Panc1 (cell line): ENCODE results near the gene ARHGAP6. TPM values are rescaled to one million over a fixed set of nuclear protein-coding genes. Genes with fewer than 3 reads are reported as not detected.

ENCODE experiments used
- ATAC-seq: fragments of 200-7000 bp; cut with Tn5 transposase; 2 replicates; pipeline ENCODE4 v1.9.1; 2020; ENCODE audit warnings: mild to moderate bottlenecking, moderate library complexity
- BruUV-seq: library from RNA; stranded (reverse); fragments of 400-500 nt; replicated peaks from 2 replicates; lab custom pipeline; 2021; lab: Mats Ljungman, UMichigan
- CTCF ChIA-PET: fragments of 300-600 bp; sonication (Branson Sonifier 250); formaldehyde crosslinking; loops from one replicate; lab custom pipeline; 2022; ENCODE audit warnings: antibody characterized with exemption; lab: Charles Lee
- POLR2A ChIA-PET: fragments of 300-600 bp; sonication (Branson Sonifier 250); formaldehyde crosslinking; loops from one replicate; lab custom pipeline; 2022; ENCODE audit warnings: antibody characterized with exemption; lab: Charles Lee
- DNase-seq: peaks from one replicate; pipeline ENCODE4 v3.0.0-alpha.2; 2010; ENCODE audit warnings: low read depth, low spot score
- H3K27ac ChIP-seq: 2 replicates; pipeline ENCODE4 v1.5.1; 2011; ENCODE audit warnings: mild to moderate bottlenecking, low read length, inconsistent platforms
- H3K27me3 ChIP-seq: fragments of 200-500 bp; sonication (Bioruptor generic); 2 replicates; pipeline ENCODE4 v1.6.0; 2014; ENCODE audit warnings: low read length, inconsistent platforms; ENCODE audit not compliant: control insufficient read depth, insufficient read depth
- H3K36me3 ChIP-seq: fragments of 200-500 bp; sonication (Bioruptor generic); 2 replicates; pipeline ENCODE4 v1.5.1; 2014; ENCODE audit warnings: inconsistent platforms, mild to moderate bottlenecking, low read length, moderate library complexity; ENCODE audit not compliant: control insufficient read depth, insufficient read depth
- H3K4me1 ChIP-seq: 2 replicates; pipeline ENCODE4 v1.5.1; 2011; ENCODE audit warnings: inconsistent platforms, mild to moderate bottlenecking, low read length, moderate library complexity; ENCODE audit not compliant: control insufficient read depth, insufficient read depth
- H3K4me3 ChIP-seq, 2 experiments: 2 replicates each; pipeline ENCODE4 v1.5.1; 2011 to 2012; ENCODE audit warnings: low read depth in 2 of 2, low read length in 2 of 2, mild to moderate bottlenecking in 2 of 2, inconsistent platforms in 1 of 2, moderate library complexity in 1 of 2
- H3K9me3 ChIP-seq: fragments of 200-500 bp; sonication (Bioruptor generic); 2 replicates; pipeline ENCODE4 v1.5.1; 2014; ENCODE audit warnings: low read depth, mild to moderate bottlenecking, inconsistent platforms, low read length, moderate library complexity; ENCODE audit not compliant: control insufficient read depth, insufficient read depth
- CTCF ChIP-seq: fragments of 450-650 bp; IDR thresholded peaks from 2 replicates; pipeline ENCODE4 v1.5.1; 2017; ENCODE audit warnings: mild to moderate bottlenecking
- POLR2AphosphoS5 ChIP-seq: IDR thresholded peaks from 2 replicates; pipeline ENCODE4 v1.6.1; 2012; ENCODE audit warnings: mild to moderate bottlenecking, low read depth, low read length, moderate library complexity
- REST ChIP-seq, 2 experiments: IDR thresholded peaks; 2 replicates each; pipeline ENCODE4 v1.6.1; 2011 to 2012; ENCODE audit warnings: low read depth in 2 of 2, control low read depth in 1 of 2, low read length in 1 of 2, mild to moderate bottlenecking in 1 of 2, moderate library complexity in 1 of 2; ENCODE audit not compliant: insufficient read depth in 1 of 2
- SIN3A ChIP-seq: IDR thresholded peaks from 2 replicates; pipeline ENCODE4 v1.6.1; 2012; ENCODE audit warnings: low read depth, mild to moderate bottlenecking, low read length, moderate library complexity, borderline replicate concordance; ENCODE audit not compliant: insufficient read depth
- TCF7L2 ChIP-seq: IDR thresholded peaks from 2 replicates; pipeline ENCODE4 v1.6.1; 2011; ENCODE audit warnings: mild to moderate bottlenecking, low read depth, low read length, inconsistent platforms
- in situ Hi-C: cut with HindIII; loops from 2 replicates; pipeline ENCODE4 v1.10.0; 2016; ENCODE audit warnings: low sequenced_read_pairs, low pct_unique_long_range_greater_than_20kb
- intact Hi-C: fragments of 100-400 bp; cut with micrococcal nuclease; formaldehyde crosslinking; loops from one replicate; pipeline ENCODE4 v1.10.0; 2022; ENCODE audit not compliant: unreplicated experiment
- total RNA-seq: library from RNA; stranded (reverse); gene quantifications from one replicate; pipeline ENCODE4 v1.2.1, GENCODE V29; 2021; ENCODE audit not compliant: unreplicated experiment

The ARHGAP6 gene
- total RNA-seq, 1 experiment from 2014 or later: 0.13 TPM

- no peak overlapping the region for H3K4me3 ChIP-seq
- no peaks in the 10 kb centered on the region for H3K4me1 ChIP-seq
- ATAC-seq: no peak
- no TSS peak for BruUV-seq
- in situ Hi-C loops (no loop called here), intact Hi-C loops (no loop called here)
- no peaks in the 10 kb centered on the region for H3K36me3 ChIP-seq
- ChIA-PET POLR2A (no interaction called here), CTCF (no interaction called here)
- H3K9me3 ChIP-seq: no peaks in the 10 kb centered on the region
- no peak for TF ChIP-seq CTCF
- no peak for TF ChIP-seq REST (IDR thresholded peaks at IDR 0.05; ENCODE audit: insufficient read depth in 1 of 2, low read depth in 2 of 2, low read length in 1 of 2)
- no peak for TF ChIP-seq POLR2AphosphoS5
- no peak for TF ChIP-seq SIN3A
- no peak for TF ChIP-seq TCF7L2
- no peaks in the 10 kb centered on the region for H3K27me3 ChIP-seq
- DNase-seq: no peak
- H3K27ac ChIP-seq: no peak overlapping the region
These were observed 184.7 kb downstream of the ARHGAP6 start for GRCh38 chrX:11481035-11481434.

GRCh38 chrX:11480626-11481025 lies 185.1 kb downstream of the ARHGAP6 start:
- BruUV-seq: no TSS peak
- no peak for TF ChIP-seq TCF7L2
- no peak for TF ChIP-seq REST (IDR thresholded peaks at IDR 0.05; ENCODE audit: insufficient read depth in 1 of 2, low read depth in 2 of 2, low read length in 1 of 2)
- no peak for TF ChIP-seq CTCF
- no peak for TF ChIP-seq SIN3A
- no peak for TF ChIP-seq POLR2AphosphoS5
- H3K4me1 ChIP-seq: no peaks in the 10 kb centered on the region
- H3K9me3 ChIP-seq: no peaks in the 10 kb centered on the region
- H3K4me3 ChIP-seq: no peak overlapping the region
- CTCF ChIA-PET: no interaction called here
- POLR2A ChIA-PET: no interaction called here
- intact Hi-C loops (no loop called here), in situ Hi-C loops (no loop called here)
- no peaks in the 10 kb centered on the region for H3K27me3 ChIP-seq
- no peaks in the 10 kb centered on the region for H3K36me3 ChIP-seq
- ATAC-seq (no peak), DNase-seq (no peak)
- no peak overlapping the region for H3K27ac ChIP-seq
